ENCODE data around the gene PRRT4. TPM values are rescaled to one million over a fixed set of nuclear protein-coding genes. Genes with fewer than 3 reads are reported as not detected.

The PRRT4 gene
- total RNA-seq, 1 donor from 2014 or later = 17.4 TPM

DNA sequence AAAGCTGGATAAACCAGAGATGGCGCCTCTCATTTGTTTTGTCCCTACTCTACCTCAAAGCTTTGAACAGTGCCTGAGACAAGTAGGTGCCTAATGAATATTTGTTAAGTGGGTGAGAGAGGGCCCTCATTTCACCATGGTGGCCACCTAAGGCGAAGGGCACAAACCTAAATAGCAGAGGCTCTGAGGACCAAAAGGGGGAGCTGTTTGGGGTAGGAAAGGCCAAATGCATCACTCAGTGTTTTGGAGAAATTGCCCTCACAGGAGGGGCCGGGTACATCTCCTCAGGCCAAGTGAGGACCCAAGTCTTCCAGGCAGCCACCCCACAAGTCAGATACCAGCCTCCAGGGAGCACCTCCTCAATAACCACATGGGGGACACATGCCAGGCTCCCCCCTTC lies 34.3 kb upstream of the PRRT4 start:
- no peak for DNase-seq (ENCODE audit: low spot score)

DNA sequence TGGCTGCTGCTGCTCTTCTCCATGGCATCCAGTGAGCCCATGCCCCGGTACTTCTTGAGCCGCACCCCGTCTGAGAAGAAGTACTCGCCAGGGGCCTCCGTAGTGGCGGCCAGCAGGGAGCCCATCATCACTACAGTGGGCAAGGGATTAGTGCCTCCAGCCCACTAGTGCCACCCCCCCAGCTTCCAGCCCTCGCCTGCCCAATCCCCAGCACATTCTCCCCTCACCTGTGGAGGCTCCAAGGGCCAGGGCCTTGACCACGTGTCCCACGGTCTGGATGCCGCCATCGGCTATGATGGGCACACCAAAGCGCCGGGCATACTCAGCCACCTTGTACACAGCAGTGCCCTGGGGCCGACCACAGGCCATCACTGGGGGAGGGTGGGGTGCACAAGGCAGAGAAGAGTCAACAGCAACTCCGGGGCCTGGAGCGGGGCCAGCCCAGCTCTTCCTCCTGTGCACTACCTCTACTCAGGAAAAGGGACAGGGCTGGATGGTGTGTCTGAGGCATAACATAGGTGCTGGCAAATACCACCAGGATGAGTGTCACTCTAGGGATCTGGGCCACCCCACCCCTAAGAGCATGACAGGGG lies 33.5 kb upstream of the PRRT4 start:
- DNase-seq (ENCODE audit: low spot score) = no peak

DNA sequence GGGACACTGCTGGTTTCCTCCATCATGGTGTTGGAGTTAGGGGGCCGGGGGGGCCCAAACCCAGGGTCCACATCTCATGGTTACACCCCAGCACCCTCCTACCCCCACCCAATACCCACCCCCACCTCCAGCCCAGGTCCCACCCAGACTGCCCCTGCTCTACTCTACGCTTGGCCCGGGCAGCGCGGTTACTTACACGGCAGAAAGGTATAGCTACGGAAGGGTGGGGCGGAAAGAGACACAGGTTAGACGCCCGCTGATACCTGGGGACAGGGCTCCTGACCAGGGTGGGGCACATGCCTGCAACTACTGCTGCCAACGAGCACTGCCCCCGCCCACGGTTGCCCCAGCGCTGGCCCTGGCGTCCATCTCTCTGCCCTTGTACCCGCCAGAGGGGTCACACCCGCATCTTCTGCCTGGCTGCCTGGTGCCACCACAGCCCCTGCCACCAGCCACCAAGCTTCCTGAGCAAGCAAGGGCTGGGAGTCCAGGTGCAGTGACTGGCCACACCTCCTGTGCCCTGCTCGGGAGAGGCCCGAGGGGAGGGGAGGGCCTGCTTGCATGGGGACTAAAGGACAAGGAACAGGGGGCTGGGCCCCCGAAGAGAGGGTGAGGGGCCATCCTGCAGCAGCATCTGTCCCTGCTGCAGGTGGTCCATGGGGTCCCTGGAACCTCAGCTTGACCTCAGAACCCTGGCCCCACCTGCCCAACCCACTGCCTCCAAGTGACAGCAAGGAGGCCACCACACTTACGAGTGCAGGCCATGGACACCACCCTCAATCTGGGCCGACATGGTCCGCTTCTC lies 32.2 kb upstream of the PRRT4 start:
- no peak for DNase-seq (ENCODE audit: low spot score)

DNA sequence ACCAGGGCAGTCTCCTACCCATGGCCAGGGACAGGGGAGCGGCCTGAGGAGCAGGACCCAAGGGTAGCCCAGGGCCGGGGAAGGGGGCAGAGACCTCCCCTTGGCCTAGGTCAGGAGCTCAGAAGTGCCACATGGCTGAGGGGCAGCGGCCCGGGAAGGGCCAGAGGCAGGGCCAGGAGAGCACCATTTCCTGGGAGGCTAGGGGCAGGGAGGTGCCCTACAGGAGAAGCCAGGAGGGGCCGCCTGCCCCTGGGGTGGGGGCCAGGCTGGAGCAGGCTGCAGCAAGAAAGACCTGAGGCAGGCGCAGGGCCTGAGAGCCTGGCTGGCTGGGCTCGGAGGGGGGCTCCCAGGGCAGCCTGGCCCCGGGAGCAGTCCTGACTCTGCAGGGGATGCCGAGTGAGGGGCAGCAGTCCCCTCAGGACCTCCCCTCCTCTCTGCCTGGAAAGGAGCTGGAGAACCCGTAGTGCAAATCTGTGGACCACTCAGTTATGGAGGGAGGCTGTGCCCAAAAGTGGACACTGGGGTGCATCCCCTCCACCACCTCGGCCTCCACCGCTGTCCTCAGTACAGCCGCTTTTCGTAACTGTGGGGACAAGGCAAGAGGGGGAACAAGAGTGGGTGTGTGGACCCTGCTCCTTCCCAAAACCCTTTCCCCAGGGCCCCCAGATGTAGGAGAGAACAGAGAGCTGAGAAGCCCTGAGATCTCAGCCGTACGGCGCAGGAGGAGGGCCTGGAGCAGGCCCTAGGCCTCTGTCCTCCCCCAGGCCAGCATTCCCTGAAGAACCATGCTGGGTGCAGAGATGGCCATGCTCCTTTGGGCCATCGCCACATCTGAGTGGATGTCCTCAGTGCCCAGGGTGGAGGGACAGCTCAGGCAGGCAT lies 31.2 kb upstream of the PRRT4 start:
- no peak for DNase-seq (ENCODE audit: low spot score)

DNA sequence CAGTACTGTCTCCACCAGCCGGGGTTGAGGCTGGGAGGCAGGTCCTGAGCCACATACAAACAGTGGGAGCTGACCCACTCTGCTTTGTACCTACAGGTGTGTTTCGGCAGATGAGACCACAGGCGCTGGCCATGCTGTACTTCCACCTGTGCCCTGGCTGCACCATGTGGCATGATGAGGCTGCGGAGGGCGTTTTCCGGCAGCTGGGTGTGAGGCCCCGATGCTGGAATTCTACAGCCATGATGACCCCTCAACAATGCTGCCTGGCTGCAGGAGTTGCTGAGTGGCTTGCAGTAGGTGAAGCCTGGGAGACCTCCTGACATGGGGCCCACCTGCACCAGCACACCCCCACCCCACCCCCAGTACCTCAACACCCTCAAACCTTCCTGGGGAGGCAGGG lies 30.3 kb upstream of the PRRT4 start:
- DNase-seq (ENCODE audit: low spot score) = no peak

DNA sequence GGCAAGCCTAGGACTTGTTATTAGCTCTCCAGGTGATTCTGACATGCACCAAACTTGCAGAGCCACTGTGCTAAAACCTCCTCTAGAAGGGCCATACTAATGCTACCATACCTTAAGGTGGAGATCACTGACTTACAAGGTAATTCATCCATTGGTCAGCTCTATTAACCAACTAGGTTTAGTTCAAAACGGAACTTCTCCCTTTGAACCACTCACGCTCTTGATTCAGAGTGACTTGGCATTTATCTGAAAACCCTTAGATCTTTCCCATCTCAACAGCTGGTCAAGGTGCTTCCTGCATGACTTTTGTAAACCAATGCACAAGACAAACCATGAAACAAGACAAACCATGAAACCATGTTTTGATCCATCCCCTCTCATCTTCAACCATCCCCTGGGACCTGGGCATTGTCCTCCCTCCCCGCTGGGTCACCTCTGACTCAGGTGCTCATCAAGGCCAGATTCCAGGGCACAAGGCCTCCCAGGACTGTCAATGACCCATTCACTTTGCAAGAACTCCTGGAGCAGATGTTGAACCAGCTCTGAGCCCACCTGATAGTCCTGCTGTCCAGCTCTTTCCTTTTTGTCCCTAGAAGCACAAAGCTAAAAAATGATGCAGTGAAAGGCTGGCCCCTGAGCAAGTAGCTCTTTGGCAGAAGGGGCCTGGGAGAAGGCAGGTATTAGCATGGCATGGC lies 29.5 kb upstream of the PRRT4 start:
- no peak for DNase-seq (ENCODE audit: low spot score)

DNA sequence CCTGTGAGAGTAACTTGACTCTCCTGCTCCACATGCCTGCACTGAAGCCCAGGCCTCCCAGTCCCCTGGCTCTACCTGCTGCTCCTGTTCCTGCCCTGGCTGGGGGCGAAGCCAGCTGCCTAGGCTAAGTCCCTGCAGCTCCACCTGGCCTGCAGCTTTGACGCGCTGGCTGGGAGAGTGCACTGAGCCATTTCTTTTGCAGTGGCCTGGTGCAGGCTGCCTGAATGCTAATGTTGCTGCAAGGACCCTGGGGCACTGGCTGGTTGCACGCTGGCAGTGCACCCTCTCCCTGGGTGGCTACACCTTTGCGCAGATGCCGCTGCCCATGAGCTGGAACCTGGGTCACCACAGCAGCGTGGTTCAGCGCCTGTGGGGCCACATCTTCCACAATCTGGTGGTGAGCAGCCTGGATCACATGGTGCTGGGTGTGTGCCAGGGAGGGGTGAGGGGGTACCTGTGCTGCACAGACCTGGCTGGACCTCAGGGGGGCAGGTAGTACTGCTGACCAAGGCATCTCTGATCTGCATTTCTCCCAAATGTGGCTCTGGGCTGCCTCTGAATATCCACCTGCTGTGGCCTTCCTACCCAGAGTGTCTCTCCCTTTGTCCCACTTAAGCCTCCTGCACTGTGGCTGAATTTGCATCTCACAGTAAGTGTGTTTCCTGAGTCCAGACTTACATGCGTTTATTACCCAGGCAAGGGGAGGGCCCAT lies 28.3 kb upstream of the PRRT4 start:
- no peak for DNase-seq (ENCODE audit: low spot score)

DNA sequence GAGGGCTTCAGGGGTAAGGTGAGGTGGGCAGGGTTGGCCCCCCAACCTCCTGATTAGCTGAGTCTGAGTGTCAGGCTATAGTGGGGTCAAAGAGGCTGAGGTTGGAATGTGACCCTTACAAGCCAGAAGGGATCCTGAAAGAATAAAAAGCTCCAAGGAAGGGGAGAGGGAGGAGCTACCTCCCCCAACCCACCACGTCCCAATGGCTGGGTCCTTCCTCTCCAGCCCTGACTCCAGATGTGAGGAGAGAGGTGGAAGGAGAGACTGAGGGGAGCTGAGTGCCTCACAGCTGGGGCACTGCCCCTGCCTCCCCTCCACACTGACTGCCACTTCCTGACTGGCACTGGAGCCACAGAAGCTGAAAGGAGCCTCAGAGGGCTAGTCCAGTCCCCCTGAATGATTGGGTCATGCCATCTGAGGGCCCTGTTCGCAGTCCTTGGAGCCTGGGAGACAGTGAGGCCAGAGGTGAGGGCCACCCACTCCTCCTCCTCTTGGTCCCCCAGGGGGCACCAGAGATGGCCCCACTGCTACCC lies 27.7 kb upstream of the PRRT4 start:
- DNase-seq (ENCODE audit: low spot score) = no peak

DNA sequence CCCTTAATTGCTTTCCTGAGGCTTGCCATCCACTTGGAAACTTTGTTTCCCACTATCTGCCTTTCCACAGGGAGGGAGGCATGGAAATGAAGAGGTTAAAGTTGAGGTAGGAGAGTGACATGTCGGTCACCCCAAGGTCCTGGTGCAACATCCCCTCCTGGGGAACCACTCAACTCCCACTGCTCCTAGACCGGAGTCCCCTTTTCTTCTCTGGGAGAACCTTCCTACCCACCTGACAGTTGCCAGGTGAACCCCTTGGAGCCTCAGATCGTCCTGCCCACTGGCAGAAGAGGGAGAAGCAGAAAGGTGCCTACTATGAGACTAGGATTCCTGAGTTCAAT lies 26.6 kb upstream of the PRRT4 start:
- DNase-seq (ENCODE audit: low spot score) = no peak

DNA sequence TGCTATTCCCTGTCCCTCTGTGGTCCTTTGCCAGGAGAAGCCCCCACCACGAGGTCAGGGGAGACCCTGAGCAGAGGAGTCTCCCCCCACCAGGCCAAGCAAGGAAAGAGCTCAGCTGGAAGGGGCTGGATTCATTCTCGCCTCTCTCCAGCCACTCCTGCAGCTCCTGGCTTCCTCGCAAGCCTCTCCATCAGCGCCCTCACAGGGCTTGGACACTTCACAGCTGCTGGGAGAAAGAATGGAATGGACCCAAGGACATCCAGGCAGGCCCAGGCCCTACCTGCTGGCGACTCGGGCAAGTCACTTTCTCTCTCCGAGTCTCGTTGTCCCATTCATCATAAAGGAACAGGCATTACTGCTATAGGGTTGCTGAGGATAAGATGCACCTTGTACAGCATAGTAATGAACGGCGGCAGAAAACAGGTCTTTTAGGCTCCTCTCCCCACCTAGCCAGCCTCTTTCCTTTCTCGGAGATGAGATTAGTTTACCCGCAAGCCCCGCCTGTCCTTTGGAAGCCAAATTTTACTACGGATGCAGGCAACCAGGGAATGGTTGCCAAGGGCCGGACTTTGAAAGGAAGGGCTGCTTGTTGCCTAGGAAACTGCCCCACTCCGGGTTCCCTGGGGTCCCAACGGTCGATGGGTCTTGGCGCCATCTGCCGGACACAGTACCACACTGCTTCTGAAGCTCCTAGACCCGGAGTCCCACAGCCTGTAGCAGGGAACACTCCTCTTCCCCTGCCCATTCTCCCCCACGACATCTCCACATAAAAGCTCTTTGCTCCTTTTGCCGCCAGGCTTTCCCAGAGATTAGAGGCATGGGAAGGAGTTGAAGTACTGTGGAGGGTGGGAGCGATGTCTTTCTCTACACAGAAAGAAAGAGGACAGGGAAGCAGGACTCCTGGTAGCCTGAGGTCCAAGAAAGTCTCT lies 26.0 kb upstream of the PRRT4 start:
- DNase-seq (ENCODE audit: low spot score) = no peak

DNA sequence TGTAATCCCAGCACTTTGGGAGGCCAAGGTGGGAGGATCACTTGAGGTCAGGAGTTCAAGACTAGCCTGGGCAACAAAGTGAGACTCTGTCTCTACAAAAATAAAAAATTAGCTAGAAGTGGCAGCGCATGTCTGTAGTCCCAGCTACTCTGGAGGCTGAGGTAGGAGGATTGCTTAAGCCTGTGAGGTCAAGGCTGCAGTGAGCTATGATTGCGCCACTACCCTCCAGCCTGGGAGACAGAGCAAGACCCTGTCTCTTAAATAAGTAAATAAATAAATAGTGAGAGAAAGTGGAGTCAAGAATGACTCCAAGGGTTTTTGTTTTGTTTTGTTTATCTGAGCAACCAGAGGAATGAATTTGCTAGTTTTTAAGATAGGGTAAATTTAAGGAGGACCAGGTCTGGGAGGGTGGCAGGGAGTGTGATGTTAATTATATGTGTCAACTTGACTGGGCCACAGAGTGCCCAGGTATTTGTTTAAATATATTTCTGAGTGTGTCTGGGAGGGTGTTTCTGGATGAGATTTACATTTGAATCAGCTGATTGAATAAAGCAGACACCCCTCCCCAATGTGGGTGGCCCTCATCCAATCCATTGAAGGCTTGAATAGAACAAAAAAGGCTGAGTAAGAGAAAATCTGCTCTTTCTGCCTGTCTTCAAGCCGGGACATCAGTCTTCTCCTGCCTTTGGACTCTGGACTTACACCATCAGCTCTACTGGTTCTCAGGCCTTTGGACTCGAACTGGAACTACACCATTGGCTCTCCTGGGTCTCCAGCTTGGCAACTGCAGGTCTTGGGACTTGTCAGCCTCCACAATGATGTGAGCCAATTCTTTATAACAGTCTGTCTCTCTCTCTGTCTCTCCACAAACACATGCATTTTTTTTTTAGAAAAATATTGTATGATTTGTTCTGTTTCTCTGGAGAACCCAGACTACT lies 24.8 kb upstream of the PRRT4 start:
- no peak for DNase-seq (ENCODE audit: low spot score)

DNA sequence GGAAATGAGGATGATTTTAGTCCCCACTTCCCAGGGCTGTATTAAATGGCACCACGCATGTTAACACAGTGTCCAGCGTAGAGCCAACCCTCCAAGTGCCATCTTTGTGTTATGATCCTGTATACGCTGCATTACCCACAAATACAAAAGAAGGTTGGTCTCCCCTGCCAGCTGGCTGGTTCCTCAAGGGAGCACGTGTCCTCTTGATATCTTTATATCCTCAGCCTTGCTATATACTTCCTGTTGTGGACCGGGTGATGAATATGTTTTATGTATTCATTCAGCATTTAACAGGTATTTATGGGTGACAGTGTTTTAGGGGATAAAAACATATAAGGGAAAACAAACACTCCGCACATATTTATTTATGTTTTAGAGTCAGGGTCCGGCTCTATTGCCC lies 23.2 kb upstream of the PRRT4 start:
- DNase-seq (ENCODE audit: low spot score) = no peak

DNA sequence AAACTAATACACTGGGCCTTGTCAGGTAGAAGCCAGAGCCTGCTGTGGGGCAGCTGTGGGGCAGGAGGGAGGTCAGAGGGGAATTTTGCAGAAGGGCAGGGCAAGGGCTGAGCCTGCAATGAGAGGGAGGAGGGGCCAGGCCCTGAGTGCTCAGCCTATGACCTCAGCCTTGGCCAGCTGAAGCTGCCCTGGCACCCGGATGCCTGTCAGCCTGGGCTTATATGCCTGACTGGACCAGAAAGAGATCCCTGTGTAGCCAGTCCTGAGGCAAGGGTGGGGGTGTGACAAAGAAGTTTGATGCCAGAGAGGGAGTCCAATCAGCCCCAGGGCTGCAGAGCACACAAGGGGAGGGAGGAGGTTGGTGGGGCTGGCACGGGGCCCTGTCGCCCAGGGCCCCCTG lies 22.3 kb upstream of the PRRT4 start:
- DNase-seq (ENCODE audit: low spot score) = no peak

DNA sequence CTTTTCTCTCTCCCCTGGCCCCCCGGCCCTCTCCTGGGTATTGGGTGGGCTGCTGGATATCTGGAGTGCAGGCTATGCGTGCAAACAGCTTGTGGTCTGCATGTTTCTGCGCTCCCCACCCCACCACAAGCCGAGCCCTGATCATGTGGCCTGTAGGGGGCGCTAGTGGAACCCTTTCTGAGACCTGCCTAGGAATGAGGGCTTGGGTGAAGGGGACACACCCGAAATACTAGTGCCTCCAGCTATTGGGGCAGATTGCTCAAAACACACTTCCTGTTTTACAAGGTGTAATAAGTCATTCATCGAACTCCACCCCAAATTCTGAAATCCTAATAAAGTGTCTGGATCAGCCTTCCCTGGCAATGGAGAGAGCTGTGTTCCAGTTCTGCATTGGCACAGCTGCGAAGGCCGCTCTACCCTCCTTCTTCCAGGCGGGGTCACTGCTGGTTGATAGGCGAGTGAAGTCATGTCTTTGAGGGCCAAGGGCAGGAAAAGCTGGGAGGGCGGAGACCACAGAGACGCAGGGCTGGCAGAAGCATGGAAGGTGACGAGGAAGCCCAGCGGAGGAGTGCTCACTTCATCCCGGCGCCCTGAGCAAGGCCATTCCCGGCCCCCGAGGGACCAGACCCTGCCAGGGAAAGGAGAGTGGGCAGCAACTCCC lies 19.8 kb upstream of the PRRT4 start:
- DNase-seq (ENCODE audit: low spot score) = no peak

DNA sequence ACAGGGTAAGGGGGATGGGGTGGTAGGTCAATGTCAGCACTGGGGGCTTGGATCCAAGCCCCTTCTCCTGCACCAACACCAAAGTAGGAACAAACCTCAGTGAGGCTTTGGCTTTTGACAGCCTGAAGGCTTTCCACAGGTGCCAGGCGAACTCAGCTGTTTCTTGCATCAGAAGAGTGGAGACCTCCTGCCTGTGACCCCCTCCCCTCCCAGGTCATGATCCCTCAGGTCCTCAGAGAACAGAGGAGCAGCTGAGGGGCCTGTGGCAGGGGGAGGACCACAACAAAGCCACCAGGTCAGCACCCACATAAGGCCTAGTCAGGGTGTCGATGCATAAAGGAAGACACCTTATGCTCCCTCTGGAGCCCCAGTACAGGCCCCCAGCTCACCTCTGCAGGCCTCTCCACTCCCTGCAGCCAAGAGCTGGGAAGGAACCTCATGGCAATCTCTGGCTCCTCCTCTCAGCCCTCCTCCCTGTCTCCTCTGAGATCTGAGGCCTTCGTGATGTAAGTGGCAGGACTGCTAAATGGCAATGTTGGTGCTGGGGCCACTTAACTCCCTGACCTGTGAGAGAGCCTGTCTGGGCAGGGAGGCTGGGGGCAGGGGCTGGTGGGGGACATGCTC lies 19.1 kb upstream of the PRRT4 start:
- no peak for DNase-seq (ENCODE audit: low spot score)

DNA sequence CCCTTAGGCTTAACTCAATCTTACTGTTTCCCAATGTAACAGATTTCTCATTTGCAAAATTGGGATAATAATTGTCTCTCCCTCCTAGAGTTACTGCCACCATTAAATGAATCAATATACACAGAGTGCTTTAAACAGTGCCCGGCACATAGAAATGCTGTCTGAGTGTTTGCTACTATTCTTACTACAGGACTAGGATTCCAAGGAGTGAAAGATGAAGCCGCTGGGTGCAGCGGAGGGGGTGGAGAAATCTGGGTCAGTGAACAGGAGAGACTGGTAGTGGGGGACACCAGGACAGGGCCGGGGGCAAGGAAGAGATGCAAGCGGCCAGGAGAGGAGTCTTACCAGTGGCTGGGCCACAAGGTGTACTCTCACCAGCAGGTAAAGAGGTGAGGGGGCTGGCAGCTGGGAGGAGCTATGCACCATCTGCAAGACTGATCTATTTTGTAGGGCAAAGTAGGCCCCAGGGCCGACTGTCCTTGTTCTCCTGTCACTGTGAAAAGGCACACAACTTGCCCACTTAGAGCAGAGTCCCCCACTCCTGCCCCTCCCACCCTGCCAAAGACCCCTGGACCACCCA lies 18.5 kb upstream of the PRRT4 start:
- no peak for DNase-seq (ENCODE audit: low spot score)

DNA sequence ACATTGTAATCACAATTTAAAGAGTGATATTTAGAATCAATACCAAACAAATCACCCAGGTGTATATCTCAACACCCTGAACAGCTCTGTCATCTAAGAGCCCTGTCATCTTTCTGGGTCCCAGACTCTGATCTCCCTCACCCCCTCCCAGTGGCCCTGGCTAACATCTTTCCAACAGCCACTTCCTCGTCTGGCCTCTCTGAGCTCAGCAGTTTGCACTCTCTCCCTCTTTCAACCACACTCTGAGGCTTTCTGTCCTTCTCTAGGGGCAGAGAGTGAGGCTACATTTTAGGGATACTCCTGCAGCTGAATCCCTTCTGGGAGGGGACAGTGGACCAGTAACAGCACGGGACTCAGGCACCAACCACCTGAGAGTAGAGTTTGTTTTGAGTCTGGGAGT lies 17.1 kb upstream of the PRRT4 start:
- no peak for DNase-seq (ENCODE audit: low spot score)

Data from mesenteric fat pad (tissue), 1 donor.